Adipocyte (in vitro differentiated cells): Measurements from ENCODE around the gene MIPOL1.
"Not testable (repeated sequence)": the region's sequence is repeated elsewhere in the genome, so short reads cannot be mapped to it uniquely, and the experiment has no call there.

Source experiments
- DNase-seq: peaks from one replicate; pipeline ENCODE4 v3.0.0-alpha.2; 2015; ENCODE audit warnings: low read depth
- H3K27me3 ChIP-seq: replicated peaks from 2 replicates; pipeline ENCODE4 v1.7.0; 2013; ENCODE audit warnings: mild to moderate bottlenecking, low read length, moderate library complexity; ENCODE audit not compliant: control insufficient read depth, insufficient read depth
- H3K36me3 ChIP-seq: 2 replicates; pipeline ENCODE4 v1.7.0; 2013; ENCODE audit warnings: low read length, mild to moderate bottlenecking, moderate library complexity; ENCODE audit not compliant: control insufficient read depth, insufficient read depth, severe bottlenecking
- H3K4me1 ChIP-seq: 2 replicates; pipeline ENCODE4 v1.7.0; 2013; ENCODE audit warnings: mild to moderate bottlenecking, low read length, moderate library complexity; ENCODE audit not compliant: control insufficient read depth, insufficient read depth
- H3K4me3 ChIP-seq: 2 replicates; pipeline ENCODE4 v1.7.0; 2013; ENCODE audit warnings: mild to moderate bottlenecking, low read length, moderate library complexity
- H3K9ac ChIP-seq: 2 replicates; pipeline ENCODE4 v1.7.0; 2013; ENCODE audit warnings: mild to moderate bottlenecking, low read length, moderate library complexity
- H3K9me3 ChIP-seq: 2 replicates; pipeline ENCODE4 v1.7.0; 2013; ENCODE audit warnings: mild to moderate bottlenecking, low read length, moderate library complexity; ENCODE audit not compliant: control insufficient read depth

The MIPOL1 gene

DNA sequence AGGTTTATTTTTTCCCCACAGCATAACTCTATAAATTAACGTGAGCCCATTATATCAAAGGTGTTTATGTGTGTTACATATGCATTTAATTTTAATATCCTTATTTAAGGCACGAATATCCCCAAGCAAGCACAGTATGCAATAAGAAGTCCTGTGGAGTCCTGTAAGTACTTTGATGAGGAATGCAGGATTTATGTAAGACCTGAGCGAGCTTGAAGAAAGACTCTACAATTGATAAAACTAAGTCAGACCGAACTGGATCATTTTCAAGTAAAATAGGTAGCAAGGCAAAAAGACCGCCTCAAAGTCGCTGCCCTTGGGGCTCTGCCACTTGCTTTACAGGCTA, 26.1 kb upstream of the MIPOL1 start:
- no peaks in the 10 kb centered on the region for H3K9me3 ChIP-seq
- peak overlapping the region; percentile 95 for H3K4me3 ChIP-seq
- no peak for DNase-seq
- no peaks in the 10 kb centered on the region for H3K36me3 ChIP-seq
- peak overlapping the region; percentile 86 for H3K9ac ChIP-seq
- H3K4me1 ChIP-seq, result peaks cover 14% of the 10 kb centered on the region
- no peaks in the 10 kb centered on the region for H3K27me3 ChIP-seq

DNA sequence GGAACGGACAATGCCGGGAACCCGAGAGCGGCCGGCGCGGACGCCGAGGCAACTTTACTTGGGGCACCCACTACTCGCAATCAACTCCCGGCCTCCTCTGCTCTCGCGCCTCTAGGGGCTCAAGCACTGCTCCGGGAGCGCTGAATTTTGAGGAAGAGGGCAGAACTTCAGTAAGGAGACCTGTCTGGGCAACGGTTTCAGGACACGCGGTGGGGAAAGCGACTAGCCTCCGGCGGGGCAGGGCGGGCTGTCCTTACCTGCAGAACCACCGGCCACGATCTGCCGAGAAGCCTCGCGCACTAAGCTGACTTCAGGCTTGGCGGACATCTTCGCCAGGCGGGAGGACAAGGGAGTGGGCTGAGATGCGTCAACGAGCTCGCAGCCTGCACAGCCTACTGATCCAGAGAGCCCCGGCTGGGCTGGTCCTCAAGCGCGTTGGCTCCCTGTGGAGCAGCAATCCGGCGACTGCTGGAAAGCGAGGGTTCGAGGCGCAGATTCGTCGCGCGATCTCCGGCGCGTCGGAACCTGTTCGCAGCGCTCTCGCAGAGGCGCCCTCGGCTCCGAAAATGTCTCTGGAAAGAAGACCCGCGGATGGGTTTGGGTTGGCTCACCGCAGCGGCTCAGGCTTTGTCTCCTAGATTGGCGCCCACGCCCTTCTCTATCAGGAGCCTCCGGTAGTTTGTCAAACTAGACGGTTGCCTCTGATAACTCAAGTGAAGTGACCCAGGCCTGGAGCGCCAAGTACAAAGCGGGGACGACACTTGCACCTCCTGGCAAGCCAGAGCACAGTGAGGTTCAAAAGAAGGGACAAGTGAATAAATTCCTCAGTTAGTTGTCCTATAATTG, 25.5 kb upstream of the MIPOL1 start, which contains the start of gene SLC25A21:
TSS of gene SLC25A21 (minus strand) at position 583 of the 846 bp plus-strand sequence.
- DNase-seq, result peak; percentile 90
- Histone ChIP-seq H3K9me3 (no peaks in the 10 kb centered on the region), H3K27me3 (no peaks in the 10 kb centered on the region), H3K9ac (peak within 1 kb of the TSS; percentile 86), H3K36me3 (no peaks in the 10 kb centered on the region), H3K4me1 (peaks cover 8% of the 10 kb centered on the region), H3K4me3 (peak within 1 kb of the TSS; percentile 95)

GRCh38 chr14:37172936-37173614, 24.7 kb upstream of the MIPOL1 start:
- DNase-seq, result no peak
- H3K4me1 ChIP-seq, result peaks cover 8% of the 10 kb centered on the region
- peak overlapping the region; percentile 86 for H3K9ac ChIP-seq
- H3K9me3 ChIP-seq, result no peaks in the 10 kb centered on the region
- H3K27me3 ChIP-seq, result no peaks in the 10 kb centered on the region
- no peaks in the 10 kb centered on the region for H3K36me3 ChIP-seq
- peak overlapping the region; percentile 95 for H3K4me3 ChIP-seq

- H3K4me3 ChIP-seq, result no peak overlapping the region
- H3K9me3 ChIP-seq, result no peaks in the 10 kb centered on the region
- no peak for DNase-seq
- H3K36me3 ChIP-seq, result no peaks in the 10 kb centered on the region
- no peak overlapping the region for H3K9ac ChIP-seq
- no peaks in the 10 kb centered on the region for H3K27me3 ChIP-seq
- H3K4me1 ChIP-seq, result no peaks in the 10 kb centered on the region
These were observed 17.7 kb upstream of the MIPOL1 start for GRCh38 chr14:37179896-37180502.

- not testable (repeated sequence) for DNase-seq, H3K4me3 ChIP-seq, H3K4me1 ChIP-seq, H3K9me3 ChIP-seq, H3K36me3 ChIP-seq, H3K27me3 ChIP-seq, H3K9ac ChIP-seq
These were observed 16.9 kb upstream of the MIPOL1 start for GRCh38 chr14:37180886-37181285.

GRCh38 chr14:37181441-37181840, 16.3 kb upstream of the MIPOL1 start:
- Histone ChIP-seq H3K27me3 (no peaks in the 10 kb centered on the region), H3K9me3 (no peaks in the 10 kb centered on the region), H3K36me3 (no peaks in the 10 kb centered on the region), H3K4me1 (no peaks in the 10 kb centered on the region), H3K4me3 (no peak overlapping the region), H3K9ac (no peak overlapping the region)
- DNase-seq, result no peak

DNA sequence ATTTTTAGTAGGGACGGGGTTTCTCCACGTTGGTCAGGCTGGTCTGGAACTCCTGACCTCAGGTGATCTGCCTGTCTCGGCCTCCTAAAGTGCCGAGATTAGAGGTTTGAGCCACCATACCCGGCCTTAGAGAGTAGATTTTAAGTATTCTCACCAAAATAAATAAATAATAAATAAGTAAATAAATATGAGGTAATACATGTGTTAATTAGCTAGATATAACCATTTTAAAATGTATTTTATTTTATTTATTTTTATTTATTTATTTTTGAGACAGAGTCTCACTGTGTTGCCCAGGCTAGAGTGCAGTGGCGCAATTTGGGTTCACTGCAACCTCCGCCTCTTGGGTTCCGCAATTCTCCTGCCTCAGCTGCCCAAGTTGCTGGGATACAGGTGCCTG, 13.2 kb upstream of the MIPOL1 start:
- not testable (repeated sequence) for H3K4me3 ChIP-seq, H3K4me1 ChIP-seq, H3K9ac ChIP-seq, H3K9me3 ChIP-seq, DNase-seq, H3K36me3 ChIP-seq, H3K27me3 ChIP-seq

GRCh38 chr14:37185670-37186069, 12.1 kb upstream of the MIPOL1 start:
- H3K9ac ChIP-seq, result no peak overlapping the region
- H3K36me3 ChIP-seq, result no peaks in the 10 kb centered on the region
- no peaks in the 10 kb centered on the region for H3K4me1 ChIP-seq
- no peak overlapping the region for H3K4me3 ChIP-seq
- DNase-seq, result no peak
- no peaks in the 10 kb centered on the region for H3K9me3 ChIP-seq
- H3K27me3 ChIP-seq, result no peaks in the 10 kb centered on the region

GRCh38 chr14:37186865-37187264, 10.9 kb upstream of the MIPOL1 start:
- no peak overlapping the region for H3K4me3 ChIP-seq
- no peaks in the 10 kb centered on the region for H3K9me3 ChIP-seq
- no peak overlapping the region for H3K9ac ChIP-seq
- no peaks in the 10 kb centered on the region for H3K4me1 ChIP-seq
- DNase-seq, result no peak
- H3K27me3 ChIP-seq, result no peaks in the 10 kb centered on the region
- no peaks in the 10 kb centered on the region for H3K36me3 ChIP-seq

- Histone ChIP-seq H3K4me1 (no peaks in the 10 kb centered on the region), H3K9ac (no peak overlapping the region), H3K27me3 (no peaks in the 10 kb centered on the region), H3K9me3 (no peaks in the 10 kb centered on the region), H3K4me3 (no peak overlapping the region), H3K36me3 (no peaks in the 10 kb centered on the region)
- no peak for DNase-seq
These were observed 10.4 kb upstream of the MIPOL1 start for GRCh38 chr14:37187294-37187693.

DNA sequence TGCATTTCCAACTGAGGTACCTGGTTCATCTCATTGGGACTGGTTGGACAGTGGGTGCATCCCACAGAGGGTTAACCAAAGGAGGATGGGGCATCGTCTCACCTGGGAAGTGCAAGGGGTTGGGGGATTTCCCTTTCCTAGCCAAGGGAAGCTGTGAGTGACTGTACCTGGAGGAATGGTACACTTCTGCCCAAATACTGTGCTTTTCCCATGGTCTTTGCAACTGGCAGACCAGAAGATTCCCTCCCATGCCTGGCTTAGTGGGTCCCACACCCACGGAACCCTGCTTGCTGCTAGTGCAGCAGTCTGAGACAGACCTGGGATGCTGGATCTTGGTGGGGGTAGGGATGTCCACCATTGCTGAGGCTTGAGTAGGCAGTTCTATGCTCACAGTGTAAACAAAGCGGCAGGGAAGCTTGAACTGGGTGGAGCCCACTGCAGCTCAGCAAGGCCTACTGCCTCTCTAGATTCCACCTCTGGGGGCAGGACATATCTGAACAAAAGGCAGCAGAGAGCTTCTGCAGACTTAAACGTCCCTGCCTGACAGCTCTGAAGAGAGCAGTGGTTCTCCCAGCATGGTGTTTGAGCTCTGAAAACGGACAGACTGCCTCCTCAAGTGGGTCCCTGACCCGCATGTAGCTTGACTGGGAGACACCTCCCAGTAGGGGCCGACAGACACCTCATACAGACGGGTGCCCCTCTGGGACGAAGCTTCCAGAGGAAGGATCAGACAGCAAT, 9.7 kb upstream of the MIPOL1 start:
- H3K36me3 ChIP-seq, H3K4me3 ChIP-seq, DNase-seq, H3K9me3 ChIP-seq, H3K9ac ChIP-seq, H3K4me1 ChIP-seq, H3K27me3 ChIP-seq: not testable (repeated sequence)
